Measurements from ENCODE around the gene RPL18A. TPM values are rescaled to one million over a fixed set of nuclear protein-coding genes. Genes with fewer than 3 reads are reported as not detected.

RPL18A gene
- total and polyA plus RNA-seq, 2 experiments from 2014 or later = 1,314 to 2,829 TPM

- TF ChIP-seq ZNF462 (CRISPR knock-in tag; IDR thresholded peaks at IDR 0.05) (no peak), EZH2 (IDR thresholded peaks at IDR 0.05; ENCODE audit: low read depth, unreplicated experiment) (no peak)
Measured at GRCh38 chr19:17817668-17818363, 41.9 kb upstream of the RPL18A start (continued).

- H3K79me2 ChIP-seq (replicated peaks; ENCODE audit: insufficient read depth) = no peaks in the 10 kb centered on the region
- H3K36me3 ChIP-seq (ENCODE audit: insufficient read depth) = no peaks in the 10 kb centered on the region
- no peak within 1 kb of the TSS for H3K4me3 Mint-ChIP-seq
- H2AFZ ChIP-seq = no peak within 1 kb of the TSS
- H3K4me2 ChIP-seq = no peak within 1 kb of the TSS
- no peaks in the 10 kb centered on the region for H3K4me1 ChIP-seq (ENCODE audit: insufficient read depth)
- peaks cover 16% of the 10 kb centered on the region for H3K27me3 Mint-ChIP-seq (ENCODE audit: insufficient read depth, low read depth, poor library complexity)
- no peak within 1 kb of the TSS for H3K27ac Mint-ChIP-seq
- H3F3A ChIP-seq (replicated peaks; ENCODE audit: low read depth) = no peaks in the 10 kb centered on the region
- no peak for ATAC-seq
- H3K36me3 Mint-ChIP-seq (ENCODE audit: low read depth) = no peaks in the 10 kb centered on the region
- DNase-seq (ENCODE audit: low spot score) = no peak
- no peak within 1 kb of the TSS for H3K4me3 ChIP-seq
- no peak within 1 kb of the TSS for H3K27ac ChIP-seq (ENCODE audit: low read depth)
- H3K9me2 ChIP-seq (ENCODE audit: insufficient read depth) = no peaks in the 10 kb centered on the region
- no peaks in the 10 kb centered on the region for H4K20me1 ChIP-seq (replicated peaks; ENCODE audit: insufficient read depth)
- no peaks in the 10 kb centered on the region for H3K4me1 Mint-ChIP-seq
- H3K9me3 Mint-ChIP-seq = no peaks in the 10 kb centered on the region
- no peaks in the 10 kb centered on the region for H3K27me3 ChIP-seq (ENCODE audit: insufficient read depth)
- TF ChIP-seq EZH2 (IDR thresholded peaks at IDR 0.05; ENCODE audit: low read depth, unreplicated experiment) (no peak), ETS1 (IDR thresholded peaks at IDR 0.05) (no peak), REST (IDR thresholded peaks at IDR 0.05; ENCODE audit: unreplicated experiment) (no peak), POLR2AphosphoS5 (IDR thresholded peaks at IDR 0.05; ENCODE audit: low read depth) (no peak), STAT1 (IDR thresholded peaks at IDR 0.05; ENCODE audit: unreplicated experiment) (no peak), JUNB (IDR thresholded peaks at IDR 0.05; ENCODE audit: unreplicated experiment) (no peak), ZNF331 (CRISPR knock-in tag; IDR thresholded peaks at IDR 0.05; ENCODE audit: low read depth) (no peak), ZNF114 (CRISPR knock-in tag; IDR thresholded peaks at IDR 0.05) (no peak), EZH2phosphoT487 (IDR thresholded peaks at IDR 0.05; ENCODE audit: unreplicated experiment) (no peak), CREB1 (CRISPR knock-in tag; IDR thresholded peaks at IDR 0.05; ENCODE audit: low read depth) (no peak)
Measured at GRCh38 chr19:17821190-17821589, 38.5 kb upstream of the RPL18A start, which contains the start of gene INSL3. TSS of gene INSL3 (minus strand) at chr19:17821519. CDS start at chr19:17821506, 13 bp downstream.

Measured in GM23338 (cell line).